Fibroblast of peridontal ligament (primary cell): ENCODE data around the gene MEPE.

Experiments used
- DNase-seq: peaks from one replicate; pipeline ENCODE4 v3.0.0-alpha.2; 2010; ENCODE audit errors: extremely low read depth

The MEPE gene

DNA sequence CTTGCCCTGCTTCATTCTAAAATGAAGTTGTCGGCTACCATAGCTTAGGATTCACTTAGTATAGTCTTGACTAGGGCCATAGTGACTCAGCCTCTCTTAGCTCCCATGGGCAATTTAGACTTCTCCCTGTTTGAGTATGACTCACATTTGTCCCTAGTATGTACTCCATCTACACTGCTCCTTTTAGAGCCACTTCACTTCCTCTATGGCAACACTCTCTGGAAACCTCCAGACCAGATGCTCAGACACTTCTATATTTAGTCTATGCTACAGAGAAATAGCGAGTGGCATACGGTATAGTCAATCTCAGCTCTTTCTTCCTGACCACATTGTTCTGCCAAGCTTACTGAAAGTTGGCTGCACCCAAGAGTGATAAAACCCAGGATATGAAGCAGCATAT lies 11.2 kb downstream of the MEPE start:
- DNase-seq: peak; percentile 75

DNA sequence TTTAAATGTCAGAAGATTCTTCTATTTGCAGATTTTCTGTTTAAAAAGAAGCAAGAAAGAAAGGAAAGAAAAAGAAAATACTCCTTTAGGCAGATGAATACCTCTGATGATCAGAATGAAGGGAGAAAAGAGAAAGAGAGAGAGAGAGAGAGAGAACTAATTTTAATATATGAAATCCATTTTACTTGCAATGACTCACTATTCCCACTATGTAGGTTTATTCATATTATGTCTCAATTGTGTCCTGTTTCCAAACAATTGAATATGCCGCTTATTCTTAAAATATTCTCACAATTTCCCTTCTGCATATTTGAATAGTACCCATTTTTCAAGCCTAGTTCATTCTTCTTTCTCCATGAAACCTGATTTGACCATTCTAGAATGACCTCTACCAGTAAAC lies 11.7 kb downstream of the MEPE start:
- DNase-seq: peak; percentile 33

DNA sequence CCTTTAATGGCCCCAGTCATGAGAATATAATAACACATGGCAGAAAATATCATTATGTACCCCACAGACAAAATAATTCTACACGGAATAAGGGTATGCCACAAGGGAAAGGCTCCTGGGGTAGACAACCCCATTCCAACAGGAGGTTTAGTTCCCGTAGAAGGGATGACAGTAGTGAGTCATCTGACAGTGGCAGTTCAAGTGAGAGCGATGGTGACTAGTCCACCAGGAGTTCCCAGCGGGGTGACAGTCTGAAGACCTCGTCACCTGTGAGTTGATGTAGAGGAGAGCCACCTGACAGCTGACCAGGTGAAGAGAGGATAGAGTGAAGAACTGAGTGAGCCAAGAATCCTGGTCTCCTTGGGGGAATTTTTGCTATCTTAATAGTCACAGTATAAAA lies 13.5 kb downstream of the MEPE start:
- no peak for DNase-seq

DNA sequence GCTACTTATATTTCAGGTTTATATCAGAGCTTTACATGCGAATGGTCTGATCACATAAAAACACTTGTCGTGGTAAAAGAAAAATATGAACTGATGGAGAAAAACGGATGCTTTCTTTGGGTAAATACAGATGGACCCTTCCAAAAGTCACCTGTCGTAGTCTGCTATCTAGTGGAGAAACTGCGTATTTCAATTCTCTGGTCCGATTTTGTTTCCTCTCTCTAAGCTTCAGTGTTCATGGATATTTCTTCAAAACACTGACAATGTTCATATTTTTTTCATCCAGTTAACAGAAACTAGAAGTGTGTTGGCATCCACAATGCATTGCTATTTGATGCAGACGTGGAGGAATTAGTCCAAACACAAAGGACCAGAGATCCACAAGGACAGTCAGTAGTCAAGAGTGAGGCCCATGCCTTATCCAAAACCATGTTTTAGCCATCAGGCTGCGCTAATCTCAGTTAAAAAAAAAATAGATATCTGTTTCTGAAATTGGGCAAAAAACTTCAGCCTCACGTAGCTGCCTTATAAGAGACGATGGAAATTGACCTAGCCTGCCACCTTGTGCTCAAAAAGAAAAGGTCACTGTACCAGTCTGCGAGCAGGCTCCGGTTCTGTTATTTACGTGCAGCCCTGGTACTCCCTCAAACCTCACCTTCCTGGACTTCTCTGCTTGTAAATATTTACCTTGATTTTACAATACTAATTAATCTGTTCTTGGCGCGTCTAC lies 16.0 kb downstream of the MEPE start:
- DNase-seq: peak; percentile 79

DNA sequence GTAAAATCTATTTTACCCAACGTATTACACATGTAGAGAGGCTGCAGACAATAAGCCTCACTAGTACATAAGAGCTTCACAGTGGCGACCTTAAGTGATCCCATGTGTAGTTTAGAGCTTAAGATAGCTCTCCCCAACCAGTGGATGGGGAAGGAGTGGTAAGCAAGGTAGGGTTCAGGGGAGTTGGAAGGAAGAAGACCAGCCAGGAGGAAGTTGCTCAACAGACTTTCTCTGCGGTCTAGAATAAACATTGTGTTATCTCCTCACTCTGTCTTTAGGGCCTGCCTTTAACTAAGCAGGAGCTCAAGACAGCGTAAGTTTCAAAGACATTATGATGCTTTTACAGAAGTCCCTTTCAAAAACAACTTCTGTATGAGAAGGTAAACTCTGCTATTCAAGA lies 16.8 kb downstream of the MEPE start:
- DNase-seq: no peak

DNA sequence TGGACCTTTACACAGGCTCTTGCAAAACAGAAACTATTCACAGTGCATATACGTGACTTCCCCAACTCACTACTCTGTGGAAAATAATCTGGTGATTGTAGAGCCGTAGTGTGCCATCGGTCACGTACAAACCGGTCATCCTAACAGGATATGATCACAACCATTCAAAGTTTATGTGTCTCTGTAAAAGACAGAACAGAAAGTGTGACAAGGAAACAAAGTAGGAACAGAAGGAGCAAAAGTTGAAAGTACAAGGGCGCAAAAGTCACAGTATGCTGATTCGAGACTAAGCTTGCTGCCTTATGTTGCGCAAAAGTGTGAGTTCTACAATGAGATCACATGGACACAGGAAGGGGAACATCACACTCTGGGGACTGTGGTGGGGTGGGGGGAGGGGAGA lies 18.6 kb downstream of the MEPE start:
- no peak for DNase-seq

DNA sequence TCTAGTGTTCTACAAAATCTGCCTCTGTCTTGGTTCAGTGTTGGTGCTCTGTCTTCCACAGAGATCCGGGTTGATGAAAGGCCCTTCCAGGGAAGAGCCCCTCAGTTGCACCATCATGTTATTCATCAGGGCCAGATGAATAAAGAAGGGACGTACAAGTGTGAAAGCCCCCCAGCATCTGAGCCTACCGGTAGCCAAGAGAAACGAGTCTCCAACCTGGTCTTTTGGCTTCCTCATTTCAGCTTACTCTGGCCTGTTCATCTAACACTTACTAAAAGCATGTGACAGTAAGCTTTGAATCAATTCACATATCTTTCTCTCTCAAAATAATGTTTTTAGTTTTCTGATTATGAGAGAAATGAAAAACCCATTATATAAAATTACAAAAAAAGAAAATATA lies 19.2 kb downstream of the MEPE start:
- no peak for DNase-seq

DNA sequence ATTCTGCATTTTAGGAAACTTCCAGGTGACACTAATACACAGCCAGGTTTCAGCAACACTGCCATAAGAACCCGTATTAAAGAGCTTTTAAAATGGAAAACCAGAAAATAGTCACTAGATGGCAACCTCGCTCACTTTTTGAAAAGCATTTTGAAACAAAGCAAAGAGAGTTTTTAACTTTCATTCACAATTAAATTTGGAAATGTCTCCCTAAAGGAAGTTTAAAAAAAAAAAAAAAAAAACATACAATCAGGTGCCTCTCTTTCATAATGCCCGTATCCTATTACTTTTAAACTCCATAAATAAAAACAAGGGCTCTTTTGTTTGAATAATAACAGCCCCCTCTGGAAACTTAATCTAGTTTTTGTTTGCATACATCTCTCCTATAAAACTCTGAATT lies 20.3 kb downstream of the MEPE start:
- peak; percentile 82 for DNase-seq

DNA sequence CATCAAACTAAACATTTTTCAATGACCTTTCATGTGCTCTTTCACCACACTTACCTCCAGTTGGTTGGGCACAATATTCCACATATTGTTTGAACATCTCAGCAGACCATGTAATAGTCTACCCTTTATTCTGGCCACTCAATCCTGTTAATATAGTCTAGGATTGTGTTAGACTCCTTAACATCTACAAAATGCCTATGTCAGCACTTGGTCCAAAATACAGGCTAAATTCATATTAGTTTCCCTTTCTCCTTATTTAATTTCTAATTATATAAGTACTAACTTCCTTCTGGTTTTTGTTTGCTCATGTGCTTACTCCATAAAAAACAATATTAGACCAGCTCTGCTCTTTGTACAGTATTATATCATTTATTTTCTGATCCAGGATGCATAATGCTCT lies 21.1 kb downstream of the MEPE start:
- no peak for DNase-seq

DNA sequence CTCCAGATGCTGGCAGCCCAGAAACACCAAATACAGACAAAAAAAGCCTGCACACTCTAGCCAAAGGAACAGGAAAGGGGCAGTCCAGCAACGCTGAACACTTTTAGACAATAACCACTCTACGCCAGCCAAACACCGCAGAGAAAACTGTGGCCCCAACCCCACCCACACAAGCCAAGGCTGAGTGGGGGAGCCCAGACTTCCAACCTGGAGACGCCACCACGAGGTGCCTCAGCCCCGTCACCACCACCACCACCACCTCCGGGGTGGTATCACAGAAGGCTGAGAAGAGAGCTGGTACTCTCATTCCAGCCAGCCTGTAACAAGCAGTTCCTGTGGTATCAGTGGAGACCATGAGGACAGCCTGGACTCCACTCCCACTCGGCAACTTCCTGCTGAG lies 22.8 kb downstream of the MEPE start:
- no peak for DNase-seq

DNA sequence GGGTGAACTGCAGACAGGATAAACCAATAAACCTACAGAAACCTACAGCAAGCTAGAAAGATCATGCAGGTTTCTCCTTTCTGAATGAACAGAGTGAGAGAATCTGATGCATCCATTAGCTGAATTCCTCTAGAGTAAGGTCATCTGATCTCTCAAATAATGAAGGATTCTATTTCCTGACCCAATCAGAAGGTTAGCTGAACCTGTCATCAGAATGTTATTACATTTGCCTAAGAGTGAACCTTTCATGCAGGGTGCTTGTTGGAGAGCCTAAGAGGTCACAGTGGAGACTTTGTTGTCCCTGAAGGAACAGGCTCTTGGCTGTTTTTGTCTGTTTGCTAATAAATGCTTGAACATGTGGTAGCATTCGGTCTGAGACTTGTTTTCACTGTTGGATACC lies 24.0 kb downstream of the MEPE start:
- DNase-seq: no peak

DNA sequence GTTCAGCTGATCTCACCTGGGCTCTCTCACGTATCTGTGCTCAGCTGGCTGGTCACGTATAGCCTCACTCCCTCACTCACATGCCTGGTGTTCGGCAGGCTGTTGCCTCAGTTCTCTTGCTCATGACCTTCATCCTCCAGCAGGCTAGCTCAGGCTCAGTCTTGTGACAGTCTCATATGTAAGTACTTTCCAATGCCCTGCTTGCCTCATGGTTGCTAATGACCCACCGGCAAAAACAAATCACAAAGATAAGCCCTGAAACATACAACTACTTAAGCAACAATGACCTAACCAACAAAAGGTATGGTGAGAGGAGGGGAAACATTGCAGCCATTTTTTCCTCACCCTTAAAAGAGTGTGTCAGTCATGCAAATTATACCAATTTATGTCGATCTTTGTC lies 25.0 kb downstream of the MEPE start:
- no peak for DNase-seq

DNA sequence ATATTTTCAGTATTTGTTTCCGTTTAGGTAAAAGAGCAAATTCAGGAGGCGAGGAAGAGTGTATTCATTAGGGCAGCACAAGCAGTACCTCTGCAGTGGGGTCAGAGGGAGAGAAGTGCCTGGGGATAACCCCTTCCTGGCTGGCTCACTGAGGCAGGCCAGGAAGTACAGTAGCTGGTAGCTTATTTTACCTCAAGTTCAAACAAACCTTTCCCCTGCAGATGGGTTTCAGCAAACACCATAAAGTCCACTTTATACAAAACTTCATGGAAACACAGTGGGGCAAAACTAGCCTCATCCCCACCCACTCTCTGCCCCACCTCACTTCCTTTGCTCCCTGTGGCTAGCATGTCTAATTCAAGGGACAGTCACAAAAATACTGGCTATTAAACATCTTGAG lies 29.5 kb downstream of the MEPE start:
- no peak for DNase-seq

DNA sequence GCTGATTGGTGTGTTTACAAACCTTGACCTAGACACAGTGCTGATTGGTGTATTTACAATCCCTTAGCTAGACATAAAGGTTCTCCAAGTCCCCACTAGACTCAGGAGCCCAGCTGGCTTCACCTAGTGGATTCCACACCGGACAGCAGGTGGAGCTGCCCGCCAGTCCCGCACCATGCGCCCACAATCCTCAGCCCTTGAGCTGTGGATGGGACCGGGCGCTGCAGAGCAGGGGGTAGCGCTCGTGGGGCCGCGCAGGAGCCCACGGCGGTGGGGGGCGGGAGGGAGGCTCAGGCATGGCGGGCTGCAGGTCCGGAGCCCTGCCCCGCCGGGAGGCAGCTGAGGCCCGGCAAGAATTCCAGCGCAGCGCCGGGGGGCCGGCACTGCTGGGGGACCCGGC lies 30.7 kb downstream of the MEPE start:
- DNase-seq: no peak

DNA sequence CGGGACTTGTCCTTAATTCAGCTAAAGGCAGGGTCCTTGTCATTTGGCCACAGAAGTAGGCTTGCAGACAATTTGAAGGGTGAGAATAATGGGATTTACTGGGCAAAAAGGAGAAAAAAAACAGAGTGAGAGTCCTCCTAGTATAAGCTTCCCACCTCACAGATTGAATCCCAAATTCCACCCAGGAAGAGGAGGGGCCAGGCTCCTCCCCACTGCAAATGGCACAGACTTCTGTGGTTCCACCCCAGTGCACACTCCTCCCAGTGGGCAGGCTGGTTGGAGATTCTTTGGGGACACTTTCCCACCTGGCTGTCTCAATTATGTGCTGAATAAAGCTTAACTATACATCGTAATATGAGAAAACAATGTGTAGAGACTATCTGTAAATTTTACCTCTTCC lies 31.6 kb downstream of the MEPE start:
- DNase-seq: no peak

DNA sequence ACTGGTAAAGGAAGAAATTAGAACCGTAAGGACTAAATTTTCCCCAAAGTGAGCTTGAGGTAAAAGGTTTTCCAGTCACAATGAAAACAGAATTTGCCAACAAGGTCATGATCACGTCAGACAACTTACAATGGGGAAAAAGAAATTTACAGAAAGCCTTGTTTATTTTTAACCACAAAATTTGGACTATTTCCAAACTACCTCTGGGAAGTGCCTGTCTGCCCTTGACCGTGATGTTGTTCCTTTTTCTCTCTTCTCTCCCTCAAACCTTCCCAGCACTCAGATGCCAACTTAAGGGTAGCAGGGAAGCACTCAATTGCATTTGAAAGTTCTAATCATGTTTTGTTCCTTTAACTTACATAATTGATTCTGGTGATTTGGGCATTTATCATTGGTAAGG lies 32.5 kb downstream of the MEPE start:
- no peak for DNase-seq

DNA sequence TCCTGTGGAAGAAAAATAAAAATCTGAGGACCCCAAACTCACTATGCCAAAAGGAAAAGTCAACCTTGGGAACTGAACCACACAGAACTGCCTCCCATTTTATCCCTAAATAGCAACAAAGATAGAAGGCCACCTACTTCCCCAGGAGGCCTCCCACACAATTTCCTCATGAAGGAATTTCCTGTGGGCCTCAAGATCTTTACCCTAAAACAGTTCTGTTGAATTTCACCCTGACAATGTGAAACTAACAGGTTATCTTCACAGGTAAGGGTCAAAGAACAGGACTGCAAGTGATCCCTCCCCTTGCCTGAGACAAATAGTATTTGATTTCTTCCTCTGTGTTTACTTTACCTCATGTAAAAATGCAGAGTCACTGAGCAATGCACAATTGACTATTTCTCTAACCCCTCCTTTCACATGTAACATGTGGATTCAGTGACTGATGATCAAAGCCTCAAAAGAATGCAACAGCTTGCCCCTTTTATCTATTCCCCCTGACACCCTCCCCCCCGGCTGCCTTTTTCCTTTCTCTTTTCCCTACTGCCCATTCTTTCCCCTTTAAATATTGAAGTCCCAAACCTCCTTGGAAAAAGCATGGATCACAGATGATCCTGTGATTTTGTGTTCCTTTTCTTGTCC lies 33.3 kb downstream of the MEPE start:
- peak; percentile 28 for DNase-seq

DNA sequence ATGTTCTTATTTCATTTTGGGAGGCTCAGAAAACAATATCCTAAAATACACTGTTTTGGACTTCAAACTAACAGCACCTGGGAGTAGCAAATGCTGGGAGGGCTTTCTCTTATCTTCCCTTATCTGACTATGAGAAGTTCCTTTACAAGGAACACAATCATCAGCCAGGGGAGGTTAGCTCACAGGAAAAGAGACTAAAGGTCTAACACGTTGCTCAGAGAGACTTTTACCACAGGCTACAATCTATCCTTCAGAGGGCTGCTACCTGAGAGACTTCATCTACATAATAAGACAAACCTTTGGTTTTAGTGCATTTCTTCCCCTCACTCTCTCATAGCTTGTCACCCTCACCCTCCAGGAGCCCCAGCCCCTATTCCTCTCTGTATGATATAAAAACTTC lies 35.8 kb downstream of the MEPE start:
- no peak for DNase-seq

DNA sequence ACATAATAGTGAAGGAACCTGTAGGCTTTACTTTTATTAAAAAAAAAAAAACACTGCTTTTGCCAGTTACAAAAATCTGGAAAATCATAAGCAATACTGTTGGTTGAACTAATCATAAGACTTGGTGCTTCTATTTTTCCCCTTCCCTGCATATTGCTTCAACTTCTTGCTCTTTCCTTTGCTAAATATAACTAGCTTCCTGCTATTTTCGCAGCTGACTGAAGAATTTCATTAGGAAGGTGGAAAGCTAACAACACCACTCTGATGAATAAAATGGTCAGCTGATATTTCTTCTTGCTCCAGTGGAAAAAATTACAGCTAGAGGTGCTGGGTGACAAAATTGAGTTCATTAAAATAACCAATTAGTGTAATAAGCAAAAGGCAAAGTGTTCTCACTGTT lies 39.3 kb downstream of the MEPE start:
- no peak for DNase-seq

DNA sequence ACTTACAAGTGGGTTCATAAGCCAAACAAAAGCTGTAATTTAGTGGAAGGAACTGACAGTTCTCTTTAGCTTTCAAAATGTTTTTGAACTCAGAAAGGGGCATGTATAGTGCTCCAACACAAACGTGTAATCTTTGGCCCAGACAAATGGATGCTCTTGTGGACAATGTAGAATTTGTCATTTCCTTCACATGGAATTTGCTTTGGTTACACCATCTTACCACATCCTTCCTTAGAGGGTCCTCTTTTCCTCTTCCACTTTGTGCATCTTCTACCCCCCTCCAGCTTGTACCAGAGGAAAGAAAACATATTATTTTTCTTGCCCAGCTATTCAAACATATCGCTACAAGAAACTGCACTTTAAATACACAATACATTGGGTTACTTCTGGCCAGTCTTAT lies 42.4 kb downstream of the MEPE start:
- DNase-seq: no peak

DNA sequence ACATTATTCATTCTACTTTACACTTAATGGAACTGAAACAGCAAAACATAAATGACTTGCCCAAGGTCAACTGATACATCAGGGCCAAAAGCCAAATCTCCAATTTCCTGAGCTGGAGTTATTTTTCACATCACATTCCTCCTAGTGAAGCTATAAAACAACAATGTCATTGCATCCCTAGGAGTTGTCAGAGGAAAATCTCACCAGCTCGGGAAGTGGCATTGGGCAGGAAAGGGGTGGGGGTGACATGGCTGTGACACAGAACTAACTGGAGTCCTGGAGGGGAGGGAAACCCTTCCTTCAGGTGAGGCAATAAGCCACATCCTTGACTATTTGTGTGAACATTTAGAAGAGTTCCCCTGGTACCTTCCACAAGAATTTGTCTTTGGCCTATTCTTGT lies 47.3 kb downstream of the MEPE start:
- no peak for DNase-seq

DNA sequence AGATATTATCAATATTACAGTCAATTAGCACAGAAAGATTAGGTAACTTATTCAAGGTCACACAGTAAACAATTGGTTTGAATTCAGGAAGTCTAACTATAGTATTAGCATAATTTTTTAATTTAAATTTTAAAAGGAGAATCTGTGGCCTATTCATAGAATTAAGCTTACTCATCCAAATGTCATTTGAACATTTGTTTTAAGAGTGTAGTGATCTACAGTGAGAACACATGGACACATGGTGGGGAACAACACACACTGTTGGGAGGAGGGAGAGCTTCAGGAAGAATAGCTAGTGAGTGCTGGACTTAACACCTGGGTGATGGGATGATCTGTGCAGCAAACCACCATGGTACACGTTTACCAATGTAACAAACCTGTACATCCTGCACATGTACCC lies 48.3 kb downstream of the MEPE start:
- DNase-seq: no peak

DNA sequence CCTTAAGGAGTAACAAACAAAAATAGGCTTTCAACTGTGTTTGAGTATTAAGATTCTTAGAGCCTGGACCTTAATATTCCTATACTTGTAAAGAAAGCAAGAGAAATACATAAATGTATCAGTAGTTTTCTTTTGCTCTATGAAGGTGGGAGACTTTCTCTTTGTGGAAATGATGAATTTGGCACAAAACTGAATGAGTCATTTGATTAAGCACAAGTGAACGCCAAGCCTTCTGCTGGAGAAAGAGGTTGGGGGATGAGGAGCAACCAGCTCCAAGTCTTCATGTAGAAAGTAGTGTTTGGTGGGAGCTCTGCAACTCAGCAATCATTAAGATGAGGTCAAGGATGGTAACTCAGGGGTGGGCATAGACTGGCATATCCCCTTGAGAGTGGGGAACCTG lies 49.6 kb downstream of the MEPE start:
- DNase-seq: peak; percentile 15

DNA sequence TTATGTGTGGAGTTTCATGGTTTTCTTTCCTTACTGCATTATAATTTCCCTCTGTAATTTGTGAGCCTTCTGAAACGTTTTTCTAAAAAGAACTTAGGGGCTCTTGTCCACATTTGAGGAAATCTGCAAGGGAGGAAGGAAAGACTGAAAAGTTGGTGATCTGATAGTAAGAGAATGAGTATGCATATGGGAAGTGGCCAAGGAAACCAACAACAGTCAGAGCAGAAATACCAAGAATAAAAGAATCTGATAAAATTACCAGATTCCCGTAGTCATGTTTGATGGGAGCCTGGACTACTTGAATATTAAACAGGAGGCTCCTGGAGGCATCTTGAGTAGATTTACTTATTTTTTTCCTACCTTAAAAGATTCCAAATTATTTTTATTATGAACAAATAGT lies 50.1 kb downstream of the MEPE start:
- no peak for DNase-seq
